AG09319 (cell line): ENCODE data around the gene FOXK1.

ENCODE experiments used
- DNase-seq: peaks from one replicate; pipeline ENCODE4 v3.0.0-alpha.2; 2010; ENCODE audit warnings: low read depth; ENCODE audit errors: extremely low read depth
- TF ChIP-seq, protein P1 (sequence below): IDR thresholded peaks from 2 replicates; pipeline ENCODE4 v1.5.1; 2011; ENCODE audit warnings: low read depth, mild to moderate bottlenecking, inconsistent platforms, low read length, moderate library complexity

FOXK1 gene

DNA sequence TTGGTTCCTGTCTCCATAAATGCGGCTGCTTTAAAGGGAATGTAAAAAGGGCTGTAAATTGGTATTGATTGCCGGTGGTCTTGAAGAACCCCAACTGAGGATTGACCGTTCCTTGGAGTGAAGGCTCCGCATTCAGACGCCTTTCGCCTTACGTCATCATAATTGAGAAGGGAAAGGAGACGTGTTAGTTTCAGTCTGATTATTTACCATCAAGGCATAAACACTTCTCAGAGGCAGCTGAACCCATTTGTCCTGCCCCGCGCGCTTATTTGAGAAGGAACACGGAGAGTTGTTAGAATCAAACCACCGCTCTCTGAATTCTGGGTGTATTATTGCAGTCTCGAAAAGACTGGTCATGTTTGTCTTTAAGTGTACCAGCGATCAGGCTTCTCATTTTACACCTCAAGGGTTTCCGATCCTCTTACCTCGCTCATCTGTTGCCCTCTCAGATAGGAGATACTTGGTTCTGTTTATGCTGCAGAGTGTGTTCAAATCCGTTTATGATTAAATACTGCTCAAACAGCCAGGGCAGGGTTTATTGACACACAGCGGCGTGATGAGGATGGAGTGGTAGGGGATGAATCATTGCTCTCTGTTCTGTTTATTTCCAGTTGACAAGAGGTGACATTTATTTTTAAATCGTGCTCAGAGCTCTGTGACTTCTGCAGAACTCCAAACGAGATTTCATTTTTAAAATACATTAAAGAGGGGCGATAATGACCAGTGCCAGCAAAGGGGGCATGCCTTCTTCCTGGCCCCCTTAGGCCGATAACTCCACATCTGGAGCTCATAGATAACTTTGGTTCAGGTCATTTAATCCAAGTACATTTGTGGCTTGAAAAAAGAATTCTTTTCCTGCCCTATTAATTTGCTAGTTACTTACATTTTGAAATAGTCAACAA, 30.4 kb downstream of the FOXK1 start:
- TF ChIP-seq, protein P1, sequence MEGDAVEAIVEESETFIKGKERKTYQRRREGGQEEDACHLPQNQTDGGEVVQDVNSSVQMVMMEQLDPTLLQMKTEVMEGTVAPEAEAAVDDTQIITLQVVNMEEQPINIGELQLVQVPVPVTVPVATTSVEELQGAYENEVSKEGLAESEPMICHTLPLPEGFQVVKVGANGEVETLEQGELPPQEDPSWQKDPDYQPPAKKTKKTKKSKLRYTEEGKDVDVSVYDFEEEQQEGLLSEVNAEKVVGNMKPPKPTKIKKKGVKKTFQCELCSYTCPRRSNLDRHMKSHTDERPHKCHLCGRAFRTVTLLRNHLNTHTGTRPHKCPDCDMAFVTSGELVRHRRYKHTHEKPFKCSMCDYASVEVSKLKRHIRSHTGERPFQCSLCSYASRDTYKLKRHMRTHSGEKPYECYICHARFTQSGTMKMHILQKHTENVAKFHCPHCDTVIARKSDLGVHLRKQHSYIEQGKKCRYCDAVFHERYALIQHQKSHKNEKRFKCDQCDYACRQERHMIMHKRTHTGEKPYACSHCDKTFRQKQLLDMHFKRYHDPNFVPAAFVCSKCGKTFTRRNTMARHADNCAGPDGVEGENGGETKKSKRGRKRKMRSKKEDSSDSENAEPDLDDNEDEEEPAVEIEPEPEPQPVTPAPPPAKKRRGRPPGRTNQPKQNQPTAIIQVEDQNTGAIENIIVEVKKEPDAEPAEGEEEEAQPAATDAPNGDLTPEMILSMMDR, result no peak
- DNase-seq, result no peak

DNA sequence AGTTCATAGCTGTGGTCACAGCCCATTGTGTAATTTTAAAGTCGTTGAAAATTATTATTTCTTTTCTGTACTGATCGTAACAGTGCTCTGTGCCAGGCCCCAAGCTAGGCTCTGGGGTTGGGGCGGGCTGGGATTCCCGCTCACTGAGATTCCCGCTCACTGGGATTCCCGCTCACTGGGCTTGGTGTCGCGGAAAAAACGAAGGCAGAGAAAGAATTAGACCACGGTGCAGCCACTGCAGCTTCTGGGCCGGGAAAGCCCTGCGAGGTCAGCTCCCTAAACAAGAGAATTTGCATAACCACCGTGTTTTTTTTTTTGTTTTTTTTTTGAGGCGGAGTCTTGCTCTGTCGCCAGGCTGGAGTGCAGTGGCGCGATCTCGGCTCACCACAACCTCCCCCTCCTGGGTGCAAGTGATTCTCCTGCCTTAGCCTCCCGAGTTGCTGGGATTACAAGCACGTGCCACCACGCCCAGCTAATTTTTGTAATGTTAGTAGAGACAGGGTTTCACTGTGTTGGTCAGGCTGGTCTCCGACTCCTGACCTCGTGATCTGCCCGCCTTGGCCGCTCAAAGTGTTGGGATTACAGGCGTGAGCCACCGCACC, 31.2 kb downstream of the FOXK1 start:
- DNase-seq, result no peak
- TF ChIP-seq, protein P1, result no peak

DNA sequence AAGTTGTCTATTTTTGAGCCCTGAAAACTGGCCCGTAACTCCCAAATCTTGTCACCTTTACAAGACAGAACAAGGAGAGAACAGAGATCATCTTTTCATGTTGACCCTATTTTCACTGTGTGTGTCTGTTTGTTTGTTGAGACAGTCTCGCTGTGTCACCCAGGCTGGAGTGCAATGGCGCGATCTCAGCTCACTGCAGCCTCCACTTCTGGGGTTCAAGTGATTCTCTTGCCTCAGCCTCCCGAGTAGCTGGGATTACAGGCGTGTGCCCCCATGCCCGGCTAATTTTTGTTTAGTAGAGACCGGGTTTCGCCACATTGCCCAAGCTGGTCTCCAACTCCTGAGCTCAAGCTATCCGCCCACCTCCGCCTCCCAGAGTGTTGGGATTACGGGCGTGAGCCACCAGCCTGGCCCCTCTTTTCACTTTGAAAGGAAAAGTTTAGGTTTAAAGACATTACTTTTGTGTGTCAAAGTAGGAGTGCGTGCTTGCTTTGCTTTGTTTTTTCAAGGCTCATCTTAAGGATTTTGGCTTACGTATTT, 32.1 kb downstream of the FOXK1 start:
- DNase-seq, result no peak
- TF ChIP-seq, protein P1, result no peak

DNA sequence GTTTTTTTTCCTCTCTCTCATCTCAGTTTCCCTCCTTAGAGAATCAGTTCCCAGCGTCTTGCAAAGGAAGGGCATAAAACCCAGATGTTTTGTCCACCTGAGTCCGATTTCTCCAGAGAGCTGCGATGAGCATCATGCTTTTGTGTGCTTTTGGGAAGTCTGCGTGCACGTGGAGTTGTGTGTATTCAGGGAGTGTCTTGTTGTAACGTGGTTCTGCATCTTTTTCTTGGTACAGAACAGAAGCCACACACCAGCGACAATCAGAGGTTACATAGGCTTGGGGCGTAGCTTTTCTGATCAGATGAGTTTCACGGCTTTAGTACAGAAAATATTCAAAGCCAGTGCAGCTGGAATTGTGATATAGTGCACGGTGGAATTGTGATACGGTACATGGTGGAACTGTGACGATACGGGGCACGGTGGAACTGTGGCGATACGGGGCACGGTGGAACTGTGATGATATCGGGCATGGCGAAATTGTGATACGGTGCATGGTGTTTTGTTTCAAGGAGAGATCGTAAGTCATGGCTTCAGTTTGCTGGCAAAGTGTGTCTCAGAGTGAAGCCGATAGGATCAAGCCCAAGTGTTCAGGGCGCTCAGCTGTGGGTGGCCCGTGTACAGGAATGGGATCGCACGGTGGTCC, 32.8 kb downstream of the FOXK1 start:
- TF ChIP-seq, protein P1, result no peak
- no peak for DNase-seq

DNA sequence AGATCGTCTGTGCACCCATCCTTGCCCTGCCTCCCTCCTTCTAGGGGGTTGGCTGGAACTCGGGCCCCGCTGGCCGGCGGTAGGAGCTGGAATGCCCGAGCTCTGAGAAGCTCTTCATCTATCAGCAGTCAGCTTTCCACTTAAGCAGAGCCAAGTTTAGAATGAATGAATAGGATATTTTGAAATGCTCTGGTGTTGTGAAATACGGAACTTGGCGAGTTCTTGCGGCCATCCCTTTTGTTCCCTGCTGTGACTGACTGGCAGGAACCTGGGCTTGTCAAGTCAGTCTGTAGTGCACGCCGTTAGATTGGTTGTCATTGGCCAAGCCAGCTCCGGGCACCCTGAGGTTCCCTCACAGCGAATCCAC, 33.3 kb downstream of the FOXK1 start:
- peak; percentile 57 for DNase-seq
- TF ChIP-seq, protein P1, result no peak

DNA sequence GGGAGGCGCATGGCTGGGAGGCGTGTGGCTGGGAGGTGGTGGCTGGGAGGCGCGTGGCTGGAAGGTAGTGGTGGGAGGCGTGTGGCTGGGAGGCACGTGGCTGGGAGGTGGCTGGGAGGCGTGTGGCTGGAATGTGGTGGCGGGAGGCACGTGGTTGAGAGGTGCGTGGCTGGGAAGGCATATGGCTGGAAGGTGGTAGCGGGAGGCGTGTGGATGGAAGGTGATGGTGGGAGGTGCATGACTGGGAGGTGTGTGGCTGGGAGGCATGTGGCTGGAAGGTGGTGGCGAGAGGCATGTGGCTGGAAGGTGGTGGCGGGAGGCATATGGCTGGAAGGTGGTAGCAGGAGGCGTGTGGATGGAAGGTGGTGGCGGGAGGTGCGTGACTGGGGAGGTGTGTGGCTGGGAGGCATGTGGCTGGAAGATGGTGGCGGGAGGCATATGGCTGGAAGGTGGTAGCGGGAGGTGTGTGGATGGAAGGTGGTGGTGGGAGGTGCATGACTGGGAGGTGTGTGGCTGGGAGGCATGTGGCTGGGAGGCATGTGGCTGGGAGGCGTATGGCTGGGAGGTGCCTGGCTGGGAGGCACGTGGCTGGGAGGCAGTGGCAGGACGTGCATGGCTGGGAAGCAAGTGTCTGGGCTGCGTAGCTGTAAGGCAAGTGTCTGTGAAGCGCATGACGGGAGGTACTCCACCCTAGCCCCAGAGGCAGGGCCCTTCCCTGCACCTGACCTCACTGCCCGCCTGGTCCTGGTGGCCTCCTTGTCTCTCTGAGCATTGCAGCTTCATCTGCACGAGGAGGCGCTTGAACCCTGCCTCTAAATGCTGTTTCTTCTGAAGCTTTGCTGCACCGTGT, 35.1 kb downstream of the FOXK1 start:
- TF ChIP-seq, protein P1, result no peak
- DNase-seq, result no peak
